ENCODE data around the gene GPR6.

DNA sequence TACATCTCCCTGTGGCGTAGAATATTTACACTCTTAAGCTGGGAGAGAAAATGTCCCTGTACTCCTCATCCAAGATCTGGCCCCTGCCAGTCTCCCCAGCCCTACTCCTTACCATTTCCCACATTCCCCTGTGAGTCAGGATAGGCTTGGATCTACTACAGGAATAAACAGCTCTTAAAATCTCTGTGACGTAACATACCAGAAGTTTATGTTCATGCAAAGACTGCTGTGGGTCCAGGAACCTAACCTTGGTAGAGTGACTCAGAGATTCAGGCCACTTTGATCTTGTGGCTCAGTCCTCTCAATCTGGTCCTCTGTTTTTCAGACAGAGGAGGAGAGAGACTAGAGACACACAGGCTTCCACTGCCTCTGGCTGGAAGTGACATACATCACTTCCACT is 38.5 kb upstream of the GPR6 start:
- TF ChIP-seq POLR2AphosphoS5 (IDR thresholded peaks at IDR 0.05) (no peak), CTCF (IDR thresholded peaks at IDR 0.05) (no peak), POLR2A (IDR thresholded peaks at IDR 0.05) (no peak)

Data from suprapubic skin (tissue), 4 donors.